Testis (tissue), 3 donors: ENCODE measurements around the gene IGSF8. TPM values are rescaled to one million over a fixed set of nuclear protein-coding genes. Genes with fewer than 3 reads are reported as not detected.

ENCODE experiments used
- DNase-seq: peaks from one replicate; pipeline ENCODE4 v3.0.0-alpha.2; 2019
- H3K27ac ChIP-seq, 2 donors: fragments of 200-600 bp; sonication (generic); one replicate each; pipeline ENCODE4 v1.5.1; 2019
- H3K27me3 ChIP-seq: fragments of 200-600 bp; sonication (generic); one replicate; pipeline ENCODE4 v1.5.1; 2019
- H3K36me3 ChIP-seq: fragments of 200-600 bp; sonication (generic); one replicate; pipeline ENCODE4 v1.5.1; 2017; ENCODE audit warnings: low read depth; ENCODE audit errors: missing control alignments
- H3K4me1 ChIP-seq: fragments of 200-600 bp; sonication (generic); one replicate; pipeline ENCODE4 v1.5.1; 2019
- H3K4me3 ChIP-seq, 2 donors: fragments of 200-600 bp; sonication (generic); one replicate each; pipeline ENCODE4 v1.5.1; 2017 to 2019
- H3K9me3 ChIP-seq: fragments of 200-600 bp; sonication (generic); one replicate; pipeline ENCODE4 v1.5.1; 2017
- CTCF ChIP-seq, 3 experiments: fragments of 450-650 bp in 2 of 3; fragments of 200-600 bp in 1 of 3; sonication (generic) in 1 of 3; IDR thresholded peaks; one replicate each; pipeline ENCODE4 v1.5.1; 2016 to 2019; ENCODE audit warnings: antibody characterized with exemption in 3 of 3, mild to moderate bottlenecking in 2 of 3, moderate library complexity in 1 of 3
- POLR2A ChIP-seq: fragments of 450-650 bp; IDR thresholded peaks from one replicate; pipeline ENCODE4 v1.6.1; 2017; ENCODE audit warnings: antibody characterized with exemption, mild to moderate bottlenecking, moderate library complexity
- WGBS, 2 donors: methylation state at CpG; one replicate each; pipeline ENCODE4 v1.1.5; 2018; 5-methylcytosine and 5-hydroxymethylcytosine counted together
- intact Hi-C: fragments of 100-400 bp; cut with DNase I; formaldehyde crosslinking; loops from one replicate; pipeline ENCODE4 v1.15.1; 2023; ENCODE audit warnings: low total_unique reads
- polyA plus RNA-seq: library from polyadenylated mRNA; stranded (reverse); fragments of 350-450 nt; fragmentation: Illumina TruSeq; extraction: RNeasy Lipid Tissue Mini Kit (QIAGEN cat#74804); gene quantifications from one replicate; pipeline ENCODE4 v1.2.3, GENCODE V29; 2014; ENCODE audit warnings: low read depth, low replicate concordance; ENCODE audit not compliant: insufficient read depth
- total RNA-seq, 2 donors: library from RNA; depleted of rRNA; stranded (reverse); fragments of >200 nt; gene quantifications; one replicate each; pipeline ENCODE4 v1.2.3, GENCODE V29; 2016

The IGSF8 gene
- total and polyA plus RNA-seq, 3 donors from 2014 or later: 79.8 to 119 (median 104) TPM

GRCh38 chr1:160083968-160084770 is 14.2 kb downstream of the IGSF8 start:
- Histone ChIP-seq H3K36me3 (no peaks in the 10 kb centered on the region), H3K4me1 (no peaks in the 10 kb centered on the region), H3K27me3 (no peaks in the 10 kb centered on the region), H3K9me3 (no peaks in the 10 kb centered on the region), H3K27ac (no peak overlapping the region), H3K4me3 (peak overlapping the region; percentile 36)
- 21 to 26% methylated on average over 10 to 92 of the region's 96 CpGs for WGBS, 2 donors
- intact Hi-C loops: no loop called here
- DNase-seq: peak; percentile 80
- TF ChIP-seq CTCF (IDR thresholded peaks at IDR 0.05): peak in 2 of 3 experiments; percentile 39 to 52
- TF ChIP-seq POLR2A: no peak

DNA sequence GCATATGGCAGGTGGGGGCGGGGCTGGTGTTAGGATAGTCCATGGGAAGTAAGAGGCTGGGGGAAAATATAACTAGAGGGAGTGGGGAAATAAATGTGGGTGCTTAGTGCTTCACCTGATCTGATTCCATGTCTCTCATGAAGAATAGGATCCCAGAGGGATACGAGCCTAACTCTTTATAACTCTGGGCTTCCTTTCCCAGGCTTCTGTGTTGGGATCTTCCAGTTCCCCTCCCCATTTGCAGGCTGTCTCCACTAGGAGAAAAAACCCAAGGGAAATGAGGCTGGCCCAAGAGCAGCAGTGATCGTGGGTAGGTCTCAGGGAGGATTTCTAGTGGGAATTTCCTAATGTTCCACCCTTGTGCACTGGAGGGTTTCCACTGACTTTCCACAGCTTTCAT is 15.5 kb downstream of the IGSF8 start:
- 60 to 65% methylated on average over 3 of the region's 3 CpGs for WGBS, 2 donors
- Histone ChIP-seq H3K4me3 (no peak overlapping the region), H3K9me3 (no peaks in the 10 kb centered on the region), H3K27ac (no peak overlapping the region), H3K36me3 (no peaks in the 10 kb centered on the region), H3K4me1 (no peaks in the 10 kb centered on the region), H3K27me3 (no peaks in the 10 kb centered on the region)
- intact Hi-C loops: no loop called here
- TF ChIP-seq CTCF (IDR thresholded peaks at IDR 0.05): no peak
- no peak for TF ChIP-seq POLR2A
- no peak for DNase-seq

- H3K4me1 ChIP-seq: no peaks in the 10 kb centered on the region
- H3K9me3 ChIP-seq: no peaks in the 10 kb centered on the region
- 61 to 68% methylated on average over 2 of the region's 2 CpGs for WGBS, 2 donors
- H3K27me3 ChIP-seq: no peaks in the 10 kb centered on the region
- no peak overlapping the region for H3K27ac ChIP-seq
- no peak overlapping the region for H3K4me3 ChIP-seq
- no peak for DNase-seq
- no peaks in the 10 kb centered on the region for H3K36me3 ChIP-seq
- TF ChIP-seq POLR2A: no peak
- TF ChIP-seq CTCF (IDR thresholded peaks at IDR 0.05): no peak
- intact Hi-C loops: no loop called here
These were observed 15.9 kb downstream of the IGSF8 start for GRCh38 chr1:160082487-160082886.

GRCh38 chr1:160081261-160081936 is 17.0 kb downstream of the IGSF8 start, which contains the start of gene KCNJ9:
KCNJ9 (plus strand) TSS chr1:160081538; CDS start chr1:160084031, 2,493 bp downstream.
- H3K4me1 ChIP-seq: no peaks in the 10 kb centered on the region
- no peak for DNase-seq

More at GRCh38 chr1:160081261-160081936, 17.0 kb downstream of the IGSF8 start, which contains the start of gene KCNJ9:
- 33 to 34% methylated on average over 13 to 14 of the region's 14 CpGs for WGBS, 2 donors
- no peaks in the 10 kb centered on the region for H3K9me3 ChIP-seq
- no peaks in the 10 kb centered on the region for H3K27me3 ChIP-seq
- H3K27ac ChIP-seq: no peak within 1 kb of the TSS
- H3K36me3 ChIP-seq: no peaks in the 10 kb centered on the region
- no peak within 1 kb of the TSS for H3K4me3 ChIP-seq
- intact Hi-C loops: no loop called here
- TF ChIP-seq POLR2A (no peak), CTCF (IDR thresholded peaks at IDR 0.05) (no peak)
